NCI-H460 (cell line): Measurements from ENCODE around the gene GAN. TPM values are rescaled to one million over a fixed set of nuclear protein-coding genes. Genes with fewer than 3 reads are reported as not detected.
A peak's percentile ranks its signal among the peaks of the same experiment; 100 is the strongest.

ENCODE experiments used
- DNase-seq: peaks from one replicate; pipeline ENCODE4 v3.0.0-alpha.2; 2016; ENCODE audit warnings: low read depth; ENCODE audit errors: extremely low read depth
- polyA plus RNA-seq: library from polyadenylated mRNA; depleted of rRNA; stranded (reverse); fragments of >200 nt; gene quantifications from 2 replicates; pipeline ENCODE4 v1.2.3, GENCODE V29; 2014; cell fraction: nucleus; rRNA removed
- total RNA-seq: library from RNA; depleted of rRNA; stranded (reverse); fragments of >200 nt; shearing (Covaris generic); gene quantifications from 2 replicates; pipeline ENCODE4 v1.2.3, GENCODE V29; 2014; rRNA removed

GAN gene, protein sequence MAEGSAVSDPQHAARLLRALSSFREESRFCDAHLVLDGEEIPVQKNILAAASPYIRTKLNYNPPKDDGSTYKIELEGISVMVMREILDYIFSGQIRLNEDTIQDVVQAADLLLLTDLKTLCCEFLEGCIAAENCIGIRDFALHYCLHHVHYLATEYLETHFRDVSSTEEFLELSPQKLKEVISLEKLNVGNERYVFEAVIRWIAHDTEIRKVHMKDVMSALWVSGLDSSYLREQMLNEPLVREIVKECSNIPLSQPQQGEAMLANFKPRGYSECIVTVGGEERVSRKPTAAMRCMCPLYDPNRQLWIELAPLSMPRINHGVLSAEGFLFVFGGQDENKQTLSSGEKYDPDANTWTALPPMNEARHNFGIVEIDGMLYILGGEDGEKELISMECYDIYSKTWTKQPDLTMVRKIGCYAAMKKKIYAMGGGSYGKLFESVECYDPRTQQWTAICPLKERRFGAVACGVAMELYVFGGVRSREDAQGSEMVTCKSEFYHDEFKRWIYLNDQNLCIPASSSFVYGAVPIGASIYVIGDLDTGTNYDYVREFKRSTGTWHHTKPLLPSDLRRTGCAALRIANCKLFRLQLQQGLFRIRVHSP
- 7.0 and 7.5 TPM in 2 replicates for total RNA-seq
- 2.3 and 2.7 TPM in 2 replicates for polyA plus RNA-seq

DNA sequence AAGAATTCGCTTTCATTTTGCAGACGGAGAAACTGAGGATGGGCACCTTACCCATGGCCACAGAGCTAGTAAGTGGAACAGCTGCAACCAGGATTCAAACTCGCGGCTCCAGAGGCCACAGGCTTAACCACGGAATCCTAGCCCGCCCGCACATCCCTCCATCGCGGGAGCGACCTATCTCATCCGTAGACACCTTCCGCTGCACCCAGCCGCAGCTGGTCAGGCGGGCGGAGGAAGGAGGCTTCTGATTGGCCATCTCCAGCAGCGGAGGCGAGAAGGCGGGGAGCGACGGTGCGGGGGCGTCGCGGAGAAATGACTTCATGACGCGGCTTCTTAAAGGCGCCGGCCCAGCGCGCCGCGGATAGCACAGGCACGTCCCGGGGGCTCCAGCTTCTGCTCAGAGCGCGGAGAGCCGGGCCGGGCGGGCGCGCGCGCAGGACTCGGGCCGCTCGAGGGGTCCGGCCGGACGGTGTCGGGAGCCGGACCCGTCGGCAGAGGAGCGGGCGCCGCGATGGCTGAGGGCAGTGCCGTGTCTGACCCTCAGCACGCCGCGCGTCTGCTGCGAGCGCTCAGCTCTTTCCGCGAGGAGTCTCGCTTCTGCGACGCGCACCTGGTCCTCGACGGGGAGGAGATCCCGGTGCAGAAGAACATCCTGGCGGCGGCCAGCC, at the start of gene GAN:
TSS of gene GAN (plus strand) at position 360 of the 668 bp plus-strand sequence. CDS start at position 512, 152 bp downstream.
- DNase-seq = peak; percentile 87

- DNase-seq = no peak
Observed at GRCh38 chr16:81265052-81265451, 49.7 kb upstream of the GAN start.

DNA sequence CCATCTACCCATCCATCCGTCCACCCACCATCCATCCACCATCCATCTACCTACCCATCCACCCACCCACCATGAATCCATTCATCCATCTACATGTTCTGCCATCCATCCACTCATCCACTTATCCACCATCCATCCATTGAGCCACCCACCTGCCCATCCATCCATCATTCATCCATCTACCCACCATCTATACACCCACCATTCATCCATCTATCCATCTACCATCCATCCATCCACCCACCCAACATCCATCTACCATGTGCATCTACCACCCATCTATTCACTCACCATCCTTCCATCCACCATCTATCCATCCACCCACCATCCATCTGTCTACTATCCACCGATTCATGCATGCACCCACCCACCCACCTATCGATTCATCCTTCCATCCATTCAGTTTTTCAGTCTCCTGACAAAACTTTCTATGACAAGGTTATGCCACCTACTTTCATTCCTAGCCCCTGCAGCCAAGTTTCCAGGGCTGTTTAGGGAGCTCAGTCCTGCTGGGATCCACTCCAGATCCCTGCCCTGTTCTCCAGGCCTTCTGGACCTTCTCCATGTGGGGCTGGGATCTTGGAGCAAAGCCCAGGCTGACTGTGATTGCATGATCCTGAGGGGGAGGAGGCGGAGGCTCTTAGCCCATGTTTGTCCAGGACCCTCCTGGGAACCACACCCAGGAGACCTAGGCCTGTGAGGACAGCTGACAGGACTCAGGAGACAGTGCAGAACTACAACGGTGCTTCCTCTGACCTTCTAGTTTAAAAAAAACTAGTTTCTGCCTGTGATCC, 48.9 kb upstream of the GAN start:
- no peak for DNase-seq

- no peak for DNase-seq
Observed at GRCh38 chr16:81266680-81267095, 48.1 kb upstream of the GAN start.

- DNase-seq = no peak
Observed at GRCh38 chr16:81268509-81268908, 46.3 kb upstream of the GAN start.

GRCh38 chr16:81273223-81273950, 41.4 kb upstream of the GAN start:
- no peak for DNase-seq

DNA sequence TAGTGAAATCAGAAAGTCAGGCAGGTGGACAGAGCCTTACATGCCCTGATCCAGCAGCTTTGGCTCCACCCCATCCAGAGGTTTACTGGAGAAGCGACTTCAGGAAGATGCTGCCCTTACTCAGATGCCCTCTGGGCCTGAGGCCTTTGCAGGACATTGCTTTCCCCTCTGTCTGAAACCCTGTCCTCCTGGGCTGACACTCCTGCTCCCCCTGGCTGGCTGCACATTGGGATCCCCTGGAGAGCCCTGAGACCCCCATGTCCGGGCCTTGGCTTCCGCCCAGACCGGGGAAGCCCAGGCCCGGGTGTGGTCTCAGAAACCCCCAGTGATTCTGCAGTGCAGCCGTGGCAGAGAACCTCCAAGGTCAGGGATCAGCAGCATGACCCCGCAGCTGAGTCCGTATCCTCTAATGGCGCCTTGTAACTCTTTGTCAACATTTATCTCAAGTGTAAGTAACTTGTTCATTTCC, 39.7 kb upstream of the GAN start:
- no peak for DNase-seq

DNA sequence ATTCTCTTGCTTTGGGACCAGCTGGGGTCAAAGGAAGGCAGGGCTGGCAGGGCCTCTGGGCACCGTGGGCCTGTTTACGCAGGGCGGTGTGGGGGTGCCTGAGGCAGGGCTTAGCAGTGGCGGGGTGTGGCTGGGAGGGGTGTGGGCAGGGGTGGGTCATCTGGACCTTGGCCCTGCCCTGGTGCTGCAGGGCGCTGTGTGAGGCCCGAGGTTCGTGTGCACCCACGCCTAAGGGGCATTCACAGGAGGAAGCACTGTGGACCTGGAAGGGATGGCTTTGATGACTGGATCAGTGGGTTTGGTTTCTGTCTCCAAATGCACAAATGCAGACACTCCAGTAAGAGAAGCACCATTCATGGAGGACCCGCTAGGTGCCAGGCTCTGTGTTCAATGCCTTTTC, 39.0 kb upstream of the GAN start:
- no peak for DNase-seq

DNA sequence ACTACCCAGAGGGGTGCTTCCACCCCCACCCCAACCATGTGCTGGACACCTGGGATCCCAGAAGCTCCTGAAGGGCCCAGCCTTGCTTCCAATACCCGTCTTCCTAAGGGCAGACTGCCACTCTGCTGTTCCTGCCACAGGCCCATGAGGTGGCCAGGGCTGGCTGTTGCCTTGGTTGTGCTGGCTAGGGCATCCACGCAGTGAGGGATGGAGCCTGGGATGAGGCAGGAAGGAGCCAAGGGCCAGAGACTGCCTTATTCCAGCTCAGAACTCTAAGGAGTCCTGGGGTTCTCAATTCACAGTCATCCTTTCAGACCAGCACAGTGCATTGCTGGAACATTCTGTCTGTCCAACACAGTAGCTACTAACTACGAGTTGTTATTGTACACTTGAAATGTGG, 38.4 kb upstream of the GAN start:
- DNase-seq = no peak

DNA sequence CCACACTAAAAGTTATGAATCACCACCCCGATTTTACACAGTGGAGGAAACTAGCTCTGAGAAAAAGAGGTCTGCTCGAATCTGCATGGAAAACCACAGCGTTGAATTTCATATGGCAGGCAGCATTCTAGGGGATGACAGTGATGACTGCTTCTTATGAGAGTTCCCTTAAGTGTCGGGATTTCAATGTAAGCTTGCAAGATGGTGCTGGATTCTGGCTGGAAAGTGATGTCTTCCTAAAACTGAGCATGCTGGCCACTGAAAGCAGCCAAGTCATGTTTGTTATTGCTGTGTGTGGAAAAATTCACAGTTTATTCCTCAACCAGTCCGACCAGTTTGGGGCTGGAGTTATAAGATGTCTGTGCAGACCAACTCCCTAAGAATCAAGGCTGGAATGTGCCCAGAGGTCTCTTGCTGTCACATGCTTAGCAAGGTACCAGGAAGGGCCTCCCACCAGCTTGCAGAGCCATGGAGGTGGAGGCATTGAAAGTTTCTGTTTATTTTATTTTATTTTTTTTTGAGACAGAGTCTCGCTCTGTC, 37.2 kb upstream of the GAN start:
- no peak for DNase-seq

GRCh38 chr16:81278526-81278925, 36.2 kb upstream of the GAN start:
- DNase-seq = no peak

GRCh38 chr16:81279392-81279791, 35.4 kb upstream of the GAN start:
- no peak for DNase-seq

- no peak for DNase-seq
Observed at GRCh38 chr16:81280393-81280792, 34.4 kb upstream of the GAN start.

- DNase-seq = no peak
Observed at GRCh38 chr16:81283044-81283443, 31.7 kb upstream of the GAN start.

DNA sequence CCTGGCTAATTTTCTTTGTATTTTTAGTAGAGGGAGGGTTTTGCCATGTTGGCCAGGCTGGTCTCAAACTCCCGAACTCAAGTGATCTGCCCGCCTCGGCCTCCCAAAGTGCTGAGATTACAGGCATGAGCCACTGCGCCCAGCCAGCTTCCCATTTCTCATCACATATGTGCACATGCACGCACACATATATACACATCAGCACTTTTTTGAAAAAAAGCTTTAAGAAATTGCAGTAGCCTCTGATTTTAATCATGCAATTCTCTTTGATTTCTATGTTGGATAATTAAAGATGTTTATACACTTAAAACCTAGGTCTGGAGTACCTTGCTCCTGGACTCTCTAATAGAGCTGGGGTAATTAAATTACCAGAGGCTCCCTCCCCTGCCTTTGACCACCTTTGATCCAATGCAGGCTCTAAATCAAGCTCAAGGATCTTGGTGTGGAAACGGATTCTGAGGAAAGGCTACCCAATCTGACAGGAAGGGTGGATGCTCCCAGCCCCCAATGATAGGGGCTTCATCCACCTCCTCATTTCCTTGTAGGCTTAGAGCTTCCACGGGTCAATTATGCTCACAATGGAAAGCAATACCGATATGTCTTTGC, 29.7 kb upstream of the GAN start:
- no peak for DNase-seq

DNA sequence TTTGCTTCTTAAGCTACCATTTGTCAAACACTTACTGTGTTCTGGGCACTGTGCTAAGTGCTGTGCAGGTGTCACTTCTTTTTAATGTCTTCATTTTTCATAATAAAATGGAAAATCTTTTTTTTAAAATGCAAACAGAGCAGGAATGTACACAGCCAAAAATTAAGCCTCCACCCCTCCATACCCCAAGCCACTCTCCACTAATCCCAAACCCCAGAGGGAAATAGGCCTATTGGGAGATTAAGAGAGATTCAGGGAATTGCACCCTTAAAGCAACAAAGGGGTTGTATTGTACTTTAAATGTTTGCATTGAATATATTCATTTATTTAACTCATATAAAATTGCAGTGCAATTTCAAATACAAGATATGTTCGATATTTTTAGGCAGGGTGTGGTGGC, 28.6 kb upstream of the GAN start:
- no peak for DNase-seq

DNA sequence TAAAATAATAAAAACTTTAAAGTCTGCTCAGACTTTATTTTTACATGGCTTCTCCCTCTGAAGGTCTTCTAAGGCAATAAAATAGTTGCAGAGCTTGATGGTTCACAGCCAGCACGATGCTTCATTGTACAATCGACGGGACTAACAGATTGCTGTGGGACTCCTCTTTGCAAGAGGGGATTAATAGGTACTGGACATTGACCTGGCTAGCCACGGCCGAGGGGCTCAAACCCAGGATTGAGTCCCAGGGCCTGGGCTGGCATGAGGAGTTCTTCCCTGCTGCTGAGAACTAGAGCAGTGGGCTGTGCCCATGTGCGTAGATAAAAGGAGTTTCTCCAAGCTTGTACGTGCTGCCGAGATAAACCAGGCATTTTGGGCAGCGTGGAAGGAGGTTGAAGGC, 23.6 kb upstream of the GAN start:
- no peak for DNase-seq

GRCh38 chr16:81292936-81293335, 21.8 kb upstream of the GAN start:
- no peak for DNase-seq
